ENCODE measurements around the gene RBM33. TPM values are rescaled to one million over a fixed set of nuclear protein-coding genes. Genes with fewer than 3 reads are reported as not detected.
A peak's percentile ranks its signal among the peaks of the same experiment; 100 is the strongest.

RBM33 gene
- total and polyA plus RNA-seq, 2 of the 4 experiments (the other 2 are of a cell fraction), result 7.3 to 10.8 TPM

DNA sequence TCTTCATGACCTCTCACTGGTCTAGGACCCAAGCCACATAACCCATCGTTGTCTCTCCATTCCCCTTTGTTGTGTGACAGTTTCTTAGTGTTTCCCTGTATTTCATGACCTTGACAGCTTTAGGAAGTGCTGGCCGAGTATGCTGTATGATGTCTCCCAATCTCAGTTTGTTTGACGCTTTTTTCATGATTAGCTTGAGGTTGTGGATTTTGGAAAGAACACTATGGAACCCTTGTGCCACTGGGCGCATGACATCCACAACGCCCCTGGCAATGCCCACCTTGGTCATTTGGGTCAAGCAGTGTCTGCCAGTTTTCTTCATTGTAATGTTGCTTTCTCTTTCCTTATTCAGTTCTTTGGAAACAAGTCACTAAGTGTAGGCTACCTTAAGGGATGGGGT, 52.3 kb downstream of the RBM33 start:
- H2BK20ac ChIP-seq (ENCODE audit: low read depth, low read length), result no peak overlapping the region
- no peaks in the 10 kb centered on the region for H3K27me3 ChIP-seq (ENCODE audit: control insufficient read depth, insufficient read depth, low read length)
- no peak for TF ChIP-seq POLR2A (IDR thresholded peaks at IDR 0.05; ENCODE audit: low read depth, low read length)
- no peak for TF ChIP-seq CEBPB (IDR thresholded peaks at IDR 0.05; ENCODE audit: low read depth, low read length)
- TF ChIP-seq MXI1 (IDR thresholded peaks at IDR 0.05; ENCODE audit: borderline replicate concordance, low read depth, low read length), result no peak
- no peak for TF ChIP-seq RFX5 (IDR thresholded peaks at IDR 0.05; ENCODE audit: low read depth, low read length)
- no peak for TF ChIP-seq MAFK (IDR thresholded peaks at IDR 0.05; ENCODE audit: low read depth, low read length)
- TF ChIP-seq SMC3 (IDR thresholded peaks at IDR 0.05; ENCODE audit: low read depth, low read length), result no peak
- no peak for TF ChIP-seq NFE2L2 (IDR thresholded peaks at IDR 0.05; ENCODE audit: low read depth, low read length)
- TF ChIP-seq USF2 (IDR thresholded peaks at IDR 0.05; ENCODE audit: low read depth, low read length), result no peak
- no peak for TF ChIP-seq RAD21 (IDR thresholded peaks at IDR 0.05; ENCODE audit: low read length)
- H3K18ac ChIP-seq (ENCODE audit: low read depth, low read length), result no peak overlapping the region
- H3K9ac ChIP-seq (ENCODE audit: low read depth, low read length), result no peak overlapping the region
- ChIA-PET POLR2A (ENCODE audit: unreplicated experiment) (no interaction called here), CTCF (no interaction called here)
- no peak overlapping the region for H4K8ac ChIP-seq (ENCODE audit: low read depth in 2 of 2, low read length in 2 of 2)
- 0 out of 2 replicates have a peak overlapping the region, but pooled peaks have one; percentile 53 for H3K23ac ChIP-seq (ENCODE audit: low read depth, low read length)
- DNase-seq (no peak), ATAC-seq (ENCODE audit: low read depth) (no peak)
- no peak overlapping the region for H2BK120ac ChIP-seq (ENCODE audit: low read depth, low read length)
- H2BK5ac ChIP-seq (ENCODE audit: low read depth, low read length, poor library complexity, severe bottlenecking), result no peak overlapping the region
- dilution Hi-C loops (cut with HindIII; ENCODE audit: low sequenced_read_pairs, unreplicated experiment), result no loop called here
- peaks cover 4% of the 10 kb centered on the region for H3K4me1 ChIP-seq (ENCODE audit: control insufficient read depth, insufficient read depth, low read length)
- WGBS, 2 experiments (ENCODE audit: extremely low coverage in 2 of 2, insufficient read length in 1 of 2), result 83% methylated on average over 2 of the region's 5 CpGs; no CpG with 5 or more reads in 1 of the 2 experiments
- intact Hi-C loops (cut with micrococcal nuclease), result no loop called here
- H3K27ac ChIP-seq (ENCODE audit: insufficient read depth, low read length), result no peak overlapping the region
- H3K4me2 ChIP-seq (ENCODE audit: low read depth, low read length), result no peak overlapping the region
- no peak overlapping the region for H3K4ac ChIP-seq (ENCODE audit: low read depth, low read length)
- in situ Hi-C loops (cut with MboI; ENCODE audit: low sequenced_read_pairs), result no loop called here
- no peak overlapping the region for H2AK9ac ChIP-seq (replicated peaks; ENCODE audit: low read depth, low read length, poor library complexity)
- no peak overlapping the region for H4K5ac ChIP-seq (ENCODE audit: low read depth, low read length)
- no peaks in the 10 kb centered on the region for H3K9me3 ChIP-seq (ENCODE audit: control insufficient read depth, insufficient read depth, low read length)
- H3K79me1 ChIP-seq (ENCODE audit: low read depth in 1 of 2, low read length in 2 of 2), result peaks cover 26 to 52% of the 10 kb centered on the region in 2 experiments
- H3K9me1 ChIP-seq (ENCODE audit: insufficient read depth, low read length), result peaks cover 10% of the 10 kb centered on the region
- no peak overlapping the region for H3K14ac ChIP-seq (replicated peaks; ENCODE audit: low read depth, low read length)
- no peak overlapping the region for H2BK15ac ChIP-seq (ENCODE audit: low read depth, low read length)
- H2AFZ ChIP-seq (replicated peaks; ENCODE audit: low read length, poor library complexity), result no peak overlapping the region
- no peak overlapping the region for H2AK5ac ChIP-seq (ENCODE audit: low read depth, low read length)
- BruUV-seq (replicated peaks), result no TSS peak
- peaks cover 10% of the 10 kb centered on the region for H3K36me3 ChIP-seq (ENCODE audit: control insufficient read depth, insufficient read depth, low read length)
- no peak overlapping the region for H3K56ac ChIP-seq (ENCODE audit: extremely low read depth, insufficient read depth, low read length)
- peaks cover 48% of the 10 kb centered on the region for H4K20me1 ChIP-seq (ENCODE audit: insufficient read depth, low read length)
- H4K91ac ChIP-seq (ENCODE audit: insufficient read depth, low read depth, low read length), result no peak overlapping the region
- H3K4me3 ChIP-seq (ENCODE audit: insufficient read depth, low read depth, low read length), result no peak overlapping the region
